AG09309 (cell line): Measurements from ENCODE around the gene GRAMD4.

Experiments
- DNase-seq: peaks from one replicate; pipeline ENCODE4 v3.0.0-alpha.2; 2010; ENCODE audit warnings: low read depth
- H3K4me3 ChIP-seq: 2 replicates; pipeline ENCODE4 v1.5.1; 2011; ENCODE audit warnings: mild to moderate bottlenecking, low read depth, low read length, moderate library complexity; ENCODE audit not compliant: control insufficient read depth
- TF ChIP-seq, protein P1 (sequence below): IDR thresholded peaks from 2 replicates; pipeline ENCODE4 v1.5.1; 2011; ENCODE audit warnings: mild to moderate bottlenecking, low read depth, low read length, inconsistent platforms; ENCODE audit not compliant: insufficient read depth, control insufficient read depth; ENCODE audit errors: missing control alignments

GRAMD4 gene

DNA sequence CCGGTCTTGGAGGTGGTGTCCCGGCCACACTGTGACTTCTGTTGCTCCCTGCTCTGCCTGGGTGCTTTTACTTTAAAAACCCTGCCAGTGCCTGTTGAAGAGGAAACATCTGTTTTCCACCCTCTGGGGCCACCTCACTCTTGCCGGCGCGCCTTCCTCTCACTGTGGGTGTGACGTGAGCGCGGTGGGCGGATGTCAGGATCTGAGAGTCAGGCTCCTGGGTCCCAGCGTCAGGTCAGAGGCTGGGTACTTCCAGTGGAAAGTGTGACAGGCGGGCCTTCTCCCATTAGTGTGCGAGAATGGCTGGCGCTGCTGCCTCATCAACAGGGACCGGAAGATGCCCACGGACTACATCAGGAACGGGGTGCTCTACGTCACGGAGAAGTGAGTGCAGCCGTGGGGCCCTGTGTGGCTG lies 54.2 kb downstream of the GRAMD4 start:
- TF ChIP-seq, protein P1, sequence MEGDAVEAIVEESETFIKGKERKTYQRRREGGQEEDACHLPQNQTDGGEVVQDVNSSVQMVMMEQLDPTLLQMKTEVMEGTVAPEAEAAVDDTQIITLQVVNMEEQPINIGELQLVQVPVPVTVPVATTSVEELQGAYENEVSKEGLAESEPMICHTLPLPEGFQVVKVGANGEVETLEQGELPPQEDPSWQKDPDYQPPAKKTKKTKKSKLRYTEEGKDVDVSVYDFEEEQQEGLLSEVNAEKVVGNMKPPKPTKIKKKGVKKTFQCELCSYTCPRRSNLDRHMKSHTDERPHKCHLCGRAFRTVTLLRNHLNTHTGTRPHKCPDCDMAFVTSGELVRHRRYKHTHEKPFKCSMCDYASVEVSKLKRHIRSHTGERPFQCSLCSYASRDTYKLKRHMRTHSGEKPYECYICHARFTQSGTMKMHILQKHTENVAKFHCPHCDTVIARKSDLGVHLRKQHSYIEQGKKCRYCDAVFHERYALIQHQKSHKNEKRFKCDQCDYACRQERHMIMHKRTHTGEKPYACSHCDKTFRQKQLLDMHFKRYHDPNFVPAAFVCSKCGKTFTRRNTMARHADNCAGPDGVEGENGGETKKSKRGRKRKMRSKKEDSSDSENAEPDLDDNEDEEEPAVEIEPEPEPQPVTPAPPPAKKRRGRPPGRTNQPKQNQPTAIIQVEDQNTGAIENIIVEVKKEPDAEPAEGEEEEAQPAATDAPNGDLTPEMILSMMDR = no peak
- DNase-seq = no peak
- H3K4me3 ChIP-seq = no peak overlapping the region

DNA sequence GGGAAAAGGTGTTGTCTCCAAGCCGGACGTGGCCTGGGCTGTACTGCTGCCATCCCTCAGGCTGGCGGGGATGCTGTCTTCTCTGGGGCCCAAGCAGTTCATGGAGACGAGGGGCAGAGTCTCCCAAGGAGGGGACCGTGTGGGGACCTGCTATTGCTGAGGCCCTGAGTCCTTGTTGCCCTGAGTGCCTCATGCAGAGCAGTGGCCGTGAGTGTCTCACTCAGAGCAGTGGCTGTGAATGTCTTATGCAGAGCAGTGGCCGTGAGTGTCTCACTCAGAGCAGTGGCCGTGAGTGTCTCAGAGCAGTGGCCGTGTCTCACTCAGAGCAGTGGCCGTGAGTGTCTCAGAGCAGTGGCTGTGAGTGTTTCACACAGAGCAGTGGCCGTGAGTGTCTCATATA lies 54.7 kb downstream of the GRAMD4 start:
- H3K4me3 ChIP-seq = no peak overlapping the region

DNA sequence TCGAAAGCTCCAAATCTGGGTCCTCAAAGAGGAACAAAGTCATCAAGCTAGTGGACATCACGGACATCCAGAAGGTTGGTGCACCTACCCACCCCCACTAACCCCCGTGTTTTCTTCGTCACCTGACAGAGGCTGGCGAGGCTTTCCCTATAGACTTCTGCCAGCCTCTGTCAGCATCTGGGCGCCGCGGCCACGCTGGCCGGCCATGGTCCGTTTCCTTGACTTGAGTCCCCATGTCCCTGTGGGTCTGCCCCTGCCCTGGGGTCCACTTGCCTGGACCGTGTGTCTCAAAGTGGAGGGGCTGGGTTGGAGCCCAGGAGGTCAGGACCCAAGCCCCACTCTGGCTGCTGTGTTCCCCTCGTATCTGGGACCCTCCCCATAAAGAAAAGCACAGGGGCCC lies 55.3 kb downstream of the GRAMD4 start:
- TF ChIP-seq, protein P1 = no peak
- no peak for DNase-seq
- H3K4me3 ChIP-seq = no peak overlapping the region

More for the DNA sequence above, 54.7 kb downstream of the GRAMD4 start:
- DNase-seq = no peak
- TF ChIP-seq, protein P1 = no peak

DNA sequence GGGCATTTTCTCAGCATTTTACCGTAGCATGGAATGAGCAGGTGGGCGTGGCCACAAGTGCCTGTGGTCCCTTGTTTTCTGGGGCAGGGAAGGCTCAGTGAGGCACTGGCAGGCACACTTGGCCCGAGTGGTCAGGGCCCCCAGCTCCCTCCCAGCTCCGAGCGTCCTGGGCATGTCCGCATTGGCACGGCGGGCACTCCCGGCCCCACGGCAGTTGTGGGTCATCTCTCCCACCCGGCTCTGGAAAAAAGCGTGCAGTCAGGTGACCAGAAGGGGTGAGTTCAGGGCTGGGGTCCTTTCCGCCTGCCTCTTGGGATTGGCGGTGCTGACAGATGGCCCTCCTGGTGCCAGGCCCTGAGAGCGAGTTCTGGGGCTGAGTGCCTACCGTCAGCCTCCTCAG lies 55.8 kb downstream of the GRAMD4 start:
- H3K4me3 ChIP-seq = no peak overlapping the region
- TF ChIP-seq, protein P1 = no peak
- no peak for DNase-seq

DNA sequence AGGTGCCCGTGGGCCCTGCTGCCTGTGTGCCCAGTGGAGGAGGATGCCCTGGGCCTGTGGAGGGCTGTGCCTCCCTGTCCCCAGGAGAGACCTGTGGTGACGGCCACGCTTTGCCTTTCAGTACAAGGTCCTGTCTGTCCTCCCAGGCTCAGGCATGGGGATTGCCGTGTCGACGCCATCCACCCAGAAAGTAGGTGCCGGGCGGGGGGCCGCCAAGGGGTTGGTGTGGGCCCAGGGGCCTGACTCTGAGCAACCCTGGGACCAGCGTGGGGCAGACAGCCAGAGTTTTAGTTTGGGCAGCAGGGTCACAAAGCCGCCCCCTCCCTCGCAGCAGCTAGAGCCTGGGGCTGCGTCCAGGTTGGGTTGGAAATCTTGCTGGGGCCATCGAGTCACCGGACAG lies 56.3 kb downstream of the GRAMD4 start:
- DNase-seq = no peak
- TF ChIP-seq, protein P1 = no peak
- H3K4me3 ChIP-seq = no peak overlapping the region

DNA sequence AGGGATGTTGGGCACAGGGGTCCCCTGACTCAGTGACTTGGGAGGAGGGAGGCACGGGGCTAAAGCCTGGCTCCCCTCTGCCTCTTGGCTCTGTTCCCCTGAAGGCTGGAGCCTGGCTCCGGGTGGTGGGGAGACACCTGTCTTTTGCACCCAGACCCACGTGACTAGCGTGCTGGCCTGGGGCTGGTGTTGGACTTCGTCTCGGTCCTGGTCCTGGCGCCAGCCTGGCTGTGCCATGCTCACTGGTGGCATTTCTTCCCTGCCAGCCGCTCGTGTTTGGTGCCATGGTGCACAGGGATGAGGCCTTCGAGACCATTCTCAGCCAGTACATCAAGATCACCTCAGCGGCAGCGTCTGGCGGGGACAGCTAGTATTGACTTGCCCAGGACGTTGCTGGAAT lies 56.7 kb downstream of the GRAMD4 start:
- TF ChIP-seq, protein P1 = no peak
- DNase-seq = no peak
- no peak overlapping the region for H3K4me3 ChIP-seq
